Fibroblast of the aortic adventitia (primary cell): Measurements from ENCODE around the gene ESYT3. TPM values are rescaled to one million over a fixed set of nuclear protein-coding genes. Genes with fewer than 3 reads are reported as not detected.

Source experiments
- DNase-seq: peaks from one replicate; pipeline ENCODE4 v3.0.0-alpha.2; 2010; ENCODE audit warnings: low read depth
- H3K4me3 ChIP-seq: 2 replicates; pipeline ENCODE4 v1.5.1; 2011; ENCODE audit warnings: low read depth, mild to moderate bottlenecking, control low read depth, low read length, moderate library complexity
- total RNA-seq: library from RNA; depleted of rRNA; stranded (reverse); fragments of >200 nt; gene quantifications from 2 replicates; pipeline ENCODE4 v1.2.3, GENCODE V29; 2012; ENCODE audit warnings: low replicate concordance
- TF ChIP-seq, protein P1 (sequence below): IDR thresholded peaks from 2 replicates; pipeline ENCODE4 v1.5.1; 2011; ENCODE audit warnings: mild to moderate bottlenecking, low read length, control low read depth, inconsistent platforms; ENCODE audit not compliant: insufficient read depth

ESYT3 gene
- total RNA-seq, 1 donor = 0.27 TPM

DNA sequence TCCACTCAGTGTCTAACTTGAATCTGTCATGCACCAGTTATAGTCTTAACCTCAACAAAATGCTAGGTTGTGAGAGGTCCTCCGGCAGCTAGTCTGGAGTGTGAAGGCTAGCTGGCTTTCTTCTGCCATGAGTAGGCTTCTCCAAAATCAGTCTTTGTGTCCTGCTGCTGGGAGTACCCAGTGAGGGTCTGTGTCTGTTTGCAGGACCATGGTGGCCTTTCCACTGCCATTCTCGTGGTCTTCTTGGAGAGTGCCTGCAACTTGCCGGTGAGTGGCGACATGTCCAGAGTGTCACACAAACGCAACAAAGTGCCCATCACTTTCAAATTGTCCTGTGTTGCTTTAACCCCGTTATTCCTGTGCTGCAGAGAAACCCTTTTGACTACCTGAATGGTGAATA is 34.0 kb downstream of the ESYT3 start:
- no peak overlapping the region for H3K4me3 ChIP-seq
- TF ChIP-seq, protein P1, sequence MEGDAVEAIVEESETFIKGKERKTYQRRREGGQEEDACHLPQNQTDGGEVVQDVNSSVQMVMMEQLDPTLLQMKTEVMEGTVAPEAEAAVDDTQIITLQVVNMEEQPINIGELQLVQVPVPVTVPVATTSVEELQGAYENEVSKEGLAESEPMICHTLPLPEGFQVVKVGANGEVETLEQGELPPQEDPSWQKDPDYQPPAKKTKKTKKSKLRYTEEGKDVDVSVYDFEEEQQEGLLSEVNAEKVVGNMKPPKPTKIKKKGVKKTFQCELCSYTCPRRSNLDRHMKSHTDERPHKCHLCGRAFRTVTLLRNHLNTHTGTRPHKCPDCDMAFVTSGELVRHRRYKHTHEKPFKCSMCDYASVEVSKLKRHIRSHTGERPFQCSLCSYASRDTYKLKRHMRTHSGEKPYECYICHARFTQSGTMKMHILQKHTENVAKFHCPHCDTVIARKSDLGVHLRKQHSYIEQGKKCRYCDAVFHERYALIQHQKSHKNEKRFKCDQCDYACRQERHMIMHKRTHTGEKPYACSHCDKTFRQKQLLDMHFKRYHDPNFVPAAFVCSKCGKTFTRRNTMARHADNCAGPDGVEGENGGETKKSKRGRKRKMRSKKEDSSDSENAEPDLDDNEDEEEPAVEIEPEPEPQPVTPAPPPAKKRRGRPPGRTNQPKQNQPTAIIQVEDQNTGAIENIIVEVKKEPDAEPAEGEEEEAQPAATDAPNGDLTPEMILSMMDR = no peak
- no peak for DNase-seq

DNA sequence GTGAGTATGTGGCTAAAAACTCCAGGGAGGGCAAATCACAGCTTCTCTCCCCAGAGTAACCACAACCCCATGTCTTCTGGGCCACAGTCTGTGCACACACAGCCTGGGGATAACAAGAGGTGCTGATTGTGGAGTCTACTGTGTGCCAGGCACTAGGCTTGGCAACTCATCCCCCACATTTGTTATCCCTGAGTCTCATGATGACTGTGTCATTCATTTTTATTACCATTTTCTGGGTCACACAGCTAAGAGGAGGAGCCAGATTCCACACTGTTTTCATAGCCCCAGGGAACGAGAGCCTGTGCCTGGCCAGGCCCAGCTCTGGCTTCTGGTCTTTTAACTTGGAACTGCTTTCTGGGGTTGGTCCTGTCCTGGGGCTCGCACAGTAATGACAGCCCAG is 34.5 kb downstream of the ESYT3 start:
- H3K4me3 ChIP-seq = no peak overlapping the region
- TF ChIP-seq, protein P1 = no peak

DNA sequence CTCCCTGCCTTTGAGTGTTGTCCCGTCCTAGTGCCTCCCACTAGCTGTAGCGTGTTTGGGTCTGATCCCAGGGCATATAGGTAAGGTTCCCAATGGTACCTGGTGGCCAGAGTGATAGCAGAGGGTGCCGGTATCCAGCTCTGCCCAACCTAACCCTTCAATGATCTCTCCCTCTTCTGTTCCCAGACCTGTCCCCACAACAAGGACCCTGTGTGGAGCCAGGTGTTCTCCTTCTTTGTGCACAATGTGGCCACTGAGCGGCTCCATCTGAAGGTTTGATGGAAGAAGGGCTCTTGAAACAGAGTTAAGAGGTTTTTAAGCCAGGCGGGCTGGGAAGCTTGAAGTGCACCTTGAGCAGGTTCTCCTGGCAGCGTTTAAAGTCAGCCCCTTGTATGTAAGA is 35.5 kb downstream of the ESYT3 start:
- no peak for DNase-seq
- H3K4me3 ChIP-seq = no peak overlapping the region
- TF ChIP-seq, protein P1 = no peak

More for the DNA sequence above, 34.5 kb downstream of the ESYT3 start:
- DNase-seq = no peak

DNA sequence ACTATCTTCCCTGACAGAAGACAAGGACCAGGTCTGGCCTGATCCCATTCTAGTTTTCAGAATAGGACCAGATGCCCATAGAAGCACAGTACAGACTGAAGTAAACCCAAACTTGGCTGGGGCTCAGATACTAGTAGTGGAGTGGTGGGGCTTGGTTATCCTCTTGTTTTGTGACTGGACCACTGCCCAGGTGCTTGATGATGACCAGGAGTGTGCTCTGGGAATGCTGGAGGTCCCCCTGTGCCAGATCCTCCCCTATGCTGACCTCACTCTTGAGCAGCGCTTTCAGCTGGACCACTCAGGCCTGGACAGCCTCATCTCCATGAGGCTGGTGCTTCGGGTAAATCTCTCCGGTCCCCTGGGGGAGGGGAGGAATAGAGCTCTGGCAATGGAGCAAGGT is 36.3 kb downstream of the ESYT3 start:
- H3K4me3 ChIP-seq = no peak overlapping the region
- peak; percentile 72 for DNase-seq
- TF ChIP-seq, protein P1 = no peak

DNA sequence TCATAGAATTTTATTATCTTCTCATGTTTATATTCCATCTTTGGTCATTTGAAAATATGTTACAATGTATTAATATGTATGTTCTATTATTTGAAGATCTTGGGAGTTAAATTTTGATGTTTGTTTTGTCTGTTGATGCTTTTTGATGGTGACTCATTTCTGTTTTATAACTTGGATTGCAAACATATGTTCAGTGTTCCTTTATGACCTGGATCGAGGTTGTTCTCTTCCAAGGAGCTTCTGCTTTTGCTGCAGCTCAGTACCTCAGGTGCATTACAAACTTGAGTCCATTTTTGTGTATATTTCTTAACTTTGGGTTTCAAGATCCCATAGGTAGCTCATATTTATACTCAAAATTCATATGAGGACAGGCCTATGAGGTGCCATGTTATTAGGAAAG is 37.1 kb downstream of the ESYT3 start:
- DNase-seq = no peak
- TF ChIP-seq, protein P1 = no peak
- no peak overlapping the region for H3K4me3 ChIP-seq

DNA sequence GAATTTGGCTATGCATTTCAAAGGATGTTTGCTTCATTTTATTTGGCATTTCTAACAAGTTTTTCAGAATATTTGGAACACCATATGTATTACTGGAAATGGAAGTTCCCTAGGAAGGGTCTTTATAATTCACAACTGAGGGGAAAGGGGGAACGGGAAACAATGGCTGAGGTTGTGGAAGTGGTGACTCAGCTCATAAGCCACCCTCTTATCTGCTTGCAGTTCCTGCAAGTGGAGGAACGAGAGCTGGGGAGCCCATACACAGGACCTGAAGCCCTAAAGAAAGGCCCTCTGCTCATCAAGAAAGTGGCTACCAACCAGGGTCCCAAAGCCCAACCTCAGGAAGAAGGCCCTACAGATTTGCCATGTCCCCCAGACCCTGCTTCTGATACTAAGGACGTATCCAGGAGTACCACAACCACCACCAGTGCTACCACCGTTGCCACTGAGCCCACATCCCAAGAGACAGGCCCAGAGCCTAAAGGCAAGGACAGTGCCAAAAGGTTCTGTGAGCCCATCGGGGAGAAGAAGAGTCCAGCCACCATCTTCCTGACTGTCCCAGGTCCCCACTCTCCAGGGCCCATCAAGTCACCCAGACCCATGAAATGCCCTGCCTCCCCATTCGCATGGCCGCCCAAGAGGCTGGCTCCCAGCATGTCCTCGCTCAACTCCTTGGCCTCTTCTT is 37.9 kb downstream of the ESYT3 start:
- H3K4me3 ChIP-seq = no peak overlapping the region
- TF ChIP-seq, protein P1 = no peak
- peak; percentile 40 for DNase-seq

DNA sequence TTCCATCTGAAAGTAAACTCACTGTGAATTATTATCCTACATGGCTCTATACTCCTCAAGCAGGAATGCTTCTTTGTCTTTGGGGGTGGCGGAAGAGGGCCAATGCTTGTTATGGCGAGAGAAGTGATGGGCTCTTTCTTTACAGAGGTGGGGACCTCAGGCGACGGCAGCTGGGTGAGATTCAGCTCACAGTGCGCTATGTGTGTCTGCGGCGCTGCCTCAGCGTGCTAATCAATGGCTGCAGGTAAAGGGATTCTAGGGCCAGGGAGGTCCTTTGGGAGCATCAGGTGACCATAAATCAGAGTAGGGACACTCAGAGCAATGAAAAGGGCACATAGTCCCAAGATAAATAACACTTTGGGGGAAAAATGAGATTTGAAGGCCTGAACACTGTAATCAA is 39.0 kb downstream of the ESYT3 start:
- H3K4me3 ChIP-seq = no peak overlapping the region
- DNase-seq = no peak
- TF ChIP-seq, protein P1 = no peak
